Thoracic aorta (tissue), 2 donors: Measurements from ENCODE around the gene SCRG1. TPM values are rescaled to one million over a fixed set of nuclear protein-coding genes. Genes with fewer than 3 reads are reported as not detected.
A peak's percentile ranks its signal among the peaks of the same experiment; 100 is the strongest.

Experiments
- ATAC-seq: fragments of 150-250 bp; one replicate; pipeline ENCODE4 v1.8.0; 2017; ENCODE audit warnings: low read depth; ENCODE audit not compliant: insufficient number of reproducible peaks, low FRiP score
- DNase-seq: peaks from one replicate; pipeline ENCODE4 v3.0.0-alpha.2; 2020; ENCODE audit warnings: low spot score
- H3K27ac ChIP-seq, 2 donors: fragments of 200-600 bp; sonication (generic); 1 replicate in 1 of 2; 2 replicates in 1 of 2; pipeline ENCODE4 v1.5.1; 2016; ENCODE audit warnings: mild to moderate bottlenecking in 2 of 2, moderate library complexity in 2 of 2
- H3K27me3 ChIP-seq: fragments of 200-600 bp; sonication (generic); replicated peaks from 2 replicates; pipeline ENCODE4 v1.6.0; 2016; ENCODE audit warnings: mild to moderate bottlenecking; ENCODE audit not compliant: insufficient read depth
- H3K36me3 ChIP-seq: fragments of 200-600 bp; sonication (generic); one replicate; pipeline ENCODE4 v1.5.1; 2016
- H3K4me1 ChIP-seq, 2 donors: fragments of 200-600 bp; sonication (generic); 1 replicate in 1 of 2; 2 replicates in 1 of 2; pipeline versions ENCODE4 v1.5.1 to v1.6.0; 2016; ENCODE audit warnings: low read depth in 2 of 2, mild to moderate bottlenecking in 1 of 2; ENCODE audit not compliant: control insufficient read depth in 1 of 2
- H3K4me3 ChIP-seq: fragments of 200-600 bp; sonication (generic); 2 replicates; pipeline ENCODE4 v1.5.1; 2016; ENCODE audit warnings: mild to moderate bottlenecking
- H3K9me3 ChIP-seq: fragments of 200-600 bp; sonication (generic); 2 replicates; pipeline ENCODE4 v1.5.1; 2016
- total RNA-seq, 2 donors: library from RNA; depleted of rRNA; stranded (reverse); fragments of >200 nt; gene quantifications; one replicate each; pipeline versions ENCODE4 v1.1.0 to v1.2.3, GENCODE V29; 2016
- TF ChIP-seq, protein P1 (sequence below): fragments of 200-600 bp; sonication (generic); IDR thresholded peaks from one replicate; pipeline ENCODE4 v1.5.1; 2019; ENCODE audit warnings: antibody characterized with exemption

The SCRG1 gene
- total RNA-seq, 2 donors from 2014 or later: 6.9 to 9.7 TPM

DNA sequence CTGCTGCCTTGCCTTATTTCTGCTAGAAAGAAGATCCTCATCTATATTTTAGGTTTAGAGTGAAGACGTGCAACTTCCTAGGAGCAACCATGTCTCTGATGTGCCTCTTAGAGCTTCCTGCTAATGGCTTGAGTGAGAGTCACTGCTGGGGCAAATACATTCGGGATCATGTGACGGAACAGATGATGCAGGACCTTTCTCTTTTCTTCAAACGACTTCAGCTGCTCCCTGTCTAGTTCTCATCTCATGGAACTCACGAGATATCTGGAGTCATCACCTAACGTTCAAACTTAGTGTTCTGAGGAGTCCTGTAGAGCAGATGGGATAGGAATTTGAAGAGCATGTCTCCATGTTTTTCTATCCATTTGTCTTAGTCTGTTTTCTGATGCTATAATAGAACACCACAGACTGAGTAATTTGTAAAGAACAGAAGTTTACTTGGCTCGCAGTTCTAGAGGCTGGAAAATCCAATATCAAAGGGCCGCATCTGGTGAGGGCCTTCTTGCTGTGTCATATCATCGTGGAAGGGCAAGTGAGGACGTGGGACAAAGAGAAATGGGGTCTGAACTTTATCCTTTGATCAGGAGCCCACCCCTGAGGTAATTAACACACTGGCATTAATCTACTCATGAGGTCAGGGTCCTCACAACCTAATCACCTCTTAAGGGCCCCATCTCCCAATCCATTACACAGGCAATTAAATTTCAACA, 43.5 kb upstream of the SCRG1 start:
- TF ChIP-seq, protein P1, sequence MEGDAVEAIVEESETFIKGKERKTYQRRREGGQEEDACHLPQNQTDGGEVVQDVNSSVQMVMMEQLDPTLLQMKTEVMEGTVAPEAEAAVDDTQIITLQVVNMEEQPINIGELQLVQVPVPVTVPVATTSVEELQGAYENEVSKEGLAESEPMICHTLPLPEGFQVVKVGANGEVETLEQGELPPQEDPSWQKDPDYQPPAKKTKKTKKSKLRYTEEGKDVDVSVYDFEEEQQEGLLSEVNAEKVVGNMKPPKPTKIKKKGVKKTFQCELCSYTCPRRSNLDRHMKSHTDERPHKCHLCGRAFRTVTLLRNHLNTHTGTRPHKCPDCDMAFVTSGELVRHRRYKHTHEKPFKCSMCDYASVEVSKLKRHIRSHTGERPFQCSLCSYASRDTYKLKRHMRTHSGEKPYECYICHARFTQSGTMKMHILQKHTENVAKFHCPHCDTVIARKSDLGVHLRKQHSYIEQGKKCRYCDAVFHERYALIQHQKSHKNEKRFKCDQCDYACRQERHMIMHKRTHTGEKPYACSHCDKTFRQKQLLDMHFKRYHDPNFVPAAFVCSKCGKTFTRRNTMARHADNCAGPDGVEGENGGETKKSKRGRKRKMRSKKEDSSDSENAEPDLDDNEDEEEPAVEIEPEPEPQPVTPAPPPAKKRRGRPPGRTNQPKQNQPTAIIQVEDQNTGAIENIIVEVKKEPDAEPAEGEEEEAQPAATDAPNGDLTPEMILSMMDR: no peak
- ATAC-seq: no peak
- peaks cover 6% of the 10 kb centered on the region for H3K36me3 ChIP-seq

DNA sequence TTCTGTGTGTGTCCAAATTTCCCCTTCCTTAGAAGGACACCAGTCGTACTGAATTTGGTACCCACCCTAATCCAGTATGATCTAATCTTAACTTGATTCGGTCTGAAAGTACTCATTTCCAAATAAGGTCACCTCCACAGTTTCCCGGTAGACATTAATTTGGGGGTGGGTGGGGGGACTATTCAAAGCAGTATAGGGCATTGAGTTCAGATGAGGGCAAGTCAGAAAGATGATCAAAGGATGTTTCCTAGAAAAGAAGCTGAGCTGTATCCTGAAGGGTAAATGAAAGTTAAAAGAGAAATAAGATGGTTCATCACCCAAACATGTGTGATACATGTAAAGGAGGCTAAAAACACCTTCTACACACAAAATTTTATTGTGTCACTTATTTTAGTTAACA, 42.0 kb upstream of the SCRG1 start:
- H3K27me3 ChIP-seq: no peaks in the 10 kb centered on the region
- H3K9me3 ChIP-seq: no peaks in the 10 kb centered on the region
- ATAC-seq (no peak), DNase-seq (no peak)
- TF ChIP-seq, protein P1: no peak
- no peak overlapping the region for H3K27ac ChIP-seq
- no peak overlapping the region for H3K4me3 ChIP-seq
- peaks cover 3 to 12% of the 10 kb centered on the region in 2 donors for H3K4me1 ChIP-seq
- peaks cover 6% of the 10 kb centered on the region for H3K36me3 ChIP-seq

More for the DNA sequence above, 43.5 kb upstream of the SCRG1 start:
- Histone ChIP-seq H3K27ac (no peak overlapping the region), H3K4me1 (no peaks in the 10 kb centered on the region), H3K27me3 (no peaks in the 10 kb centered on the region), H3K4me3 (no peak overlapping the region), H3K9me3 (no peaks in the 10 kb centered on the region)
- no peak for DNase-seq

DNA sequence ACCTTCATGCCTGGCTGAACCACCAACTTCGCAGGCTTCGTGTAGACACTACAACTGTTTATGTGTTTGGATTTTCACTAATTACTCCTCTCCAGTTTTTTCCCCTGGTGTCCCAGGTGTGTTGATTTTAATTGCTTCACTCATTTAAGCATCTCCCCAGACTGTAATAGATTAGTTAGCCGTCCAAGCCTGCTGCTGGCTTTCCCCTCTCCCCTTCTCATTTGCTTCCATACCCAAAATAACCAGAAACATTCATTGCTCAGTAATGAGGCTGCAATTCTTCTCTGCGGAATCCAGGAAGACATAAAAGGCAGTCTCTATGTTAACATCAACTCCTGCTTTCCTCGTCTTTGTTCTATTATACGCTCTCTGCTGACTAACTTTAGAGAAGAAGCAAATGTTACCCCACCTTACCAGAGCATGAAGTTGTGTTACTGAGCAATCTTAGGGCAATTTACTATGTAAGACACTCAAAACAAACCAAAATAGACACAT, 37.9 kb upstream of the SCRG1 start:
- no peak for ATAC-seq
- no peaks in the 10 kb centered on the region for H3K27me3 ChIP-seq
- H3K4me1 ChIP-seq: peaks cover 3 to 13% of the 10 kb centered on the region in 2 donors
- H3K36me3 ChIP-seq: no peaks in the 10 kb centered on the region
- DNase-seq: no peak
- TF ChIP-seq, protein P1: no peak
- H3K4me3 ChIP-seq: no peak overlapping the region
- H3K9me3 ChIP-seq: no peaks in the 10 kb centered on the region
- peak overlapping the region in 1 of 2 donors; percentile 46 for H3K27ac ChIP-seq

DNA sequence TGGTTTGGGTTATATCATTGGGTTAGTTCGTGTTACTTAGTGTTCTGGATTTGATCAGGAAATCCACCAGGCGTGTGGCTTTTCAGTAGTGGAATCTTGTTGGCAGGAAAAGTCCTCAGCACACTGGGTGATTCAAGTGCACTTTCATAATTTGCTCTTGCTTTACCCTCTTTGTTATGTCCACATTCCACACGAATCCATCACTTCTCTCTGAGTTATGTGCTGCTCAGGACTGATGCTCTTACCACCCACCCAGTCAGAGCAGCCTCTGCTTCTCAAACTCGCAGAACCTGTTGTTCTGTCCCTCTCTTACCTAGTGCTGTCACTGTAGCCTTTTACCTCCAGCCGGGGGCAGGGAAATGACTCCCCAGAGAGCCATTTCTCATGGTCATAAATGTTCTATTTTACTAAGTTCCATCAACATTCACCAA, 37.2 kb upstream of the SCRG1 start:
- no peak for DNase-seq
- TF ChIP-seq, protein P1: no peak
- H3K9me3 ChIP-seq: no peaks in the 10 kb centered on the region
- no peaks in the 10 kb centered on the region for H3K36me3 ChIP-seq
- peak overlapping the region in 1 of 2 donors; percentile 46 for H3K27ac ChIP-seq
- peaks cover 3 to 13% of the 10 kb centered on the region in 2 donors for H3K4me1 ChIP-seq
- ATAC-seq: peak; percentile 61
- H3K27me3 ChIP-seq: no peaks in the 10 kb centered on the region
- peak overlapping the region; percentile 23 for H3K4me3 ChIP-seq

DNA sequence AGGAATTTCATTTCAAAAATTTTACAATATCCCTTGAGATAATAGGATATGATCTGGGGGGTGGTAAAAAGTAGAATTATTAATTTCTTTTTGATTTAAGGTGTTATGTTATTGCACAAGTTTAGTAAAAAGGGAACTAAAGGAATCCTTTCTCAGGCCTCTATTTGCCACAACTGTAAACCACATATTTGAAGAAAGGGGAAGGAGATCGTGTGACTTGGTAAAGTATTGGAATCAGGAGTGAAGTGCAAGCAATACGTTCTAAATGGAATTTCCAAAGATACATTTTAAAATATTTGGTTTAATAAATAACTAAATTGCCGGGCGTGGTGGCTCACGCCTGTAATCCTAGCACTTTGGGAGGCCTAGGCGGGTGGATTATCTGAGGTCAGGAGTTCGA, 35.3 kb upstream of the SCRG1 start:
- Histone ChIP-seq H3K4me1 (peaks cover 3 to 13% of the 10 kb centered on the region in 2 donors), H3K9me3 (no peaks in the 10 kb centered on the region), H3K36me3 (no peaks in the 10 kb centered on the region), H3K4me3 (no peak overlapping the region), H3K27ac (no peak overlapping the region), H3K27me3 (no peaks in the 10 kb centered on the region)
- TF ChIP-seq, protein P1: no peak
- DNase-seq (no peak), ATAC-seq (no peak)
